RPMI8226 (cell line): ENCODE results near the gene SH2D1B.
"Not testable (repeated sequence)": the region's sequence is repeated elsewhere in the genome, so short reads cannot be mapped to it uniquely, and the experiment has no call there.

Source experiments
- DNase-seq: peaks from one replicate; pipeline ENCODE4 v3.0.0-alpha.2; 2015

The SH2D1B gene, protein sequence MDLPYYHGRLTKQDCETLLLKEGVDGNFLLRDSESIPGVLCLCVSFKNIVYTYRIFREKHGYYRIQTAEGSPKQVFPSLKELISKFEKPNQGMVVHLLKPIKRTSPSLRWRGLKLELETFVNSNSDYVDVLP

GRCh38 chr1:162412002-162412401 is at the start of gene SH2D1B:
TSS of gene SH2D1B (minus strand) at chr1:162412136. CDS start at chr1:162412016, 120 bp downstream.
- no peak for DNase-seq

GRCh38 chr1:162458236-162458635 is 46.3 kb upstream of the SH2D1B start:
- no peak for DNase-seq

GRCh38 chr1:162456323-162456722 is 44.4 kb upstream of the SH2D1B start:
- DNase-seq: no peak

GRCh38 chr1:162454361-162454760 is 42.4 kb upstream of the SH2D1B start:
- DNase-seq: not testable (repeated sequence)

DNA sequence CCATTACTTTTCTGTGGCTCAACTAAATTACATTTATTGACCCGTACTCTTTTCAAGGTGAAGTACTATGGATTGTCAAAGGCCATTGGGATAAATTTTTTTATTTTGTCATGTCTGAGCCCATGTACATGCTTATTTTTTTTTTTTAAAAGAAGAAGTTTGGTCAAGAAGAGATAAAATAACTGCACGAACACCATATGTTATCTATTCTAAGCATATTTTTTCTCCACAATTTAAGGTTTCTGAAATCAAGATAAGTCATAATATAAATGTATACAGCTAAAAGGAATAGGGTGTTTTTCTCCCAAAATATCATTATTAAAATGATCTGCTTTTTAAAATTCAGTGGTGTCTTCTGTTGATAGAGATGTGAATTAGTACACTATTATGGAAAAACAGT is 35.0 kb upstream of the SH2D1B start:
- DNase-seq: no peak

DNA sequence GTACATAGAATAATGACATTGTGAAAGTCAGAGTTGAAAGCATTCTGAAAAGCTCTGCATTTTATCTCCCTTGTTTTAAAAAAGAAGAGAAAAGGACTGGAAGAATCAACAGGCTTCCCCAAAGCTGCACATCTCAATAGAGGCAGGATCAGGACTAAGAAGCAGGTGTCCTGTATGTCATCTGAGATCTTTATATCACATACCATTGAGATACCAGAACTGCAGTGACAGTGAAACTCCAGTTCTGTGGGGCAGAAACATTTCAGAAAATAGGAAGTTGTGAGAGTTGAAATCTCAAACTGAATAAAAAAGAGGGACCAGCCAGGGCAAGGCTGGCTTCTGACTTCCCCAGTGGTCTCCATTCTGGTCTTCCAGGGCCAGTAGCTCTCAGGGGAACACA is 33.0 kb upstream of the SH2D1B start:
- peak; percentile 31 for DNase-seq

DNA sequence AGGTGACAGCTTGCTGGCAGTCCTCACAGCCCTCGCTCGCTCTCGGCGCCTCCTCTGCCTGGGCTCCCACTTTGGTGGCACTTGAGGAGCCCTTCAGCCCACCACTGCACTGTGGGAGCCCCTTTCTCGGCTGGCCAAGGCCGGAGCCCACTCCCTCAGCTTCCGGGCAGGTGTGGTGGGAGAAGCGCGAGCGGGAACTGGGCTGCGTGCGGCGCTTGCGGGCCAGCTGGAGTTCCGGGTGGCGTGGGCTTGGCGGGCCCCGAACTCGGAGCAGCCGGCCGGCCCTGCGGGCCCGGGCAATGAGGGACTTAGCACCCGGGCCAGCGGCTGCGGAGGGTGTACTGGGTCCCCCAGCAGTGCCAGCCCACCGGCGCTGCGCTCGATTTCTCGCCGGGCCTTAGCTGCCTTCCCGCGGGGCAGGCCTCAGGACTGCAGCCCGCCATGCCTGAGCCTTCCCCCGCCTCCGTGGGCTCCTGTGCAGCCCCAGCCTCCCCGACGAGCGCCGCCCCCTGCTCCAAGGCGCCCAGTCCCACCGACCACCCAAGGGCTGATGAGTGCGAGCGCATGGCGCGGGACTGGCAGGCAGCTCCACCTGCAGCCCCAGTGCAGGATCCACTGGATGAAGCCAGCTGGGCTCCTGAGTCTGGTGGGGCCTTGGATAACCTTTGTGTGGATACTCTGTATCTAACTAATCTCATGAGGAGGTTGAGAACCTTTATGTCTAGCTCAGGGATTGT is 21.2 kb upstream of the SH2D1B start:
- DNase-seq: not testable (repeated sequence)

- DNase-seq: no peak
Measured at GRCh38 chr1:162430583-162430982, 18.6 kb upstream of the SH2D1B start.

DNA sequence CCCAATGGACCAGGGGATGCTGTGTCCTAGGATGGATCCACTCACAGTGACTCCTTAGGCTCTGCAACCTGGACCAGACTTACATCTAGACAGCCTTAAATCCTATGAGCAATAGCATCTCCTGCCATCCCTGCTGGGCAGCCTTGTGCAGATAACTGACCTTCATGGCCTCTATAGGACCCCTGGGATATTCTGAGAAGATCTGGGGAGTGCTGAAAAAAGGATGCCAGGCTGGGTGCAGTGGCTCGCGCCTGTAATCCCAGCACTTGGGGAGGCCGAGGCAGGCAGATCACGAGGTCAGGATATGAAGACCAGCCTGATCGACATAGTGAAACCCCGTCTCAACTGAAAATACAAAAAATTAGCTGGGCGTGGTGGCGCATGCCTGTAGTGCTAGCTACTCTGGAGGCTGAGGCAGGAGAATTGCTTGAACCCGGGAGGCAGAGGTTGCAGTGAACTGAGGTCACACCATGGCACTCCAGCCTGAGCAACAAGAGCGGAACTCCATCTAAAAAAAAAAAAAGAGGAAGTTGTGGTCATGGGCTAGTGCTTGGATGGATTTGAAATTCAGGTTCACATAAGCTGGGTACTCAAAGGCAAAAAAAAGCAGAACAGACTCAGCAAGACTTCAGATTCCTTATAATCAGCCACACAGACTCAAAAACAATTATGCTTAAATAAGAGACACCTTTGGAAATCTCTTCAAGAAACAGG is 10.9 kb upstream of the SH2D1B start:
- peak; percentile 69 for DNase-seq

GRCh38 chr1:162421258-162422164 is 9.6 kb upstream of the SH2D1B start:
- DNase-seq: no peak

- no peak for DNase-seq
Measured at GRCh38 chr1:162420120-162420519, 8.2 kb upstream of the SH2D1B start.

- DNase-seq: not testable (repeated sequence)
Measured at GRCh38 chr1:162419450-162419931, 7.6 kb upstream of the SH2D1B start.

- DNase-seq: not testable (repeated sequence)
Measured at GRCh38 chr1:162418584-162418983, 6.6 kb upstream of the SH2D1B start.

- no peak for DNase-seq
Measured at GRCh38 chr1:162417650-162418049, 5.7 kb upstream of the SH2D1B start.

DNA sequence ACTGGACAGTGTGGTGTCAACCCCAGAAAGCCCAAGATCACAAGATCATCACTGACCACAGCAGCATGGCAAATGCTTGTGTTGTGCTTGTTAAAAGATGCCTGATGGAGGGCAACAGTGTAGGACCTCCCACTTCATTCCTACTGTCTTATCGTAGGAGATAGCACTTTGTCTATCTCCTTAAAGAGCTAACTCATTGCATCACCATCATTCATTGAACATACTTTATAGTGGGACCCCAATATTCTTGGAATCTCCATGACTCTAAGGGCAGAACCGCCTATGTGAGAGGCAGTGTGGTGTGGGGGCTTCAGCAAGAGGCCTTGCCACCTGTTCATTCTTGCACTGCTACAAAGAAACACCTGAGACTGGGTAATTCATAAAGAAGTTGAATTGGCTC is 5.0 kb upstream of the SH2D1B start:
- DNase-seq: no peak

DNA sequence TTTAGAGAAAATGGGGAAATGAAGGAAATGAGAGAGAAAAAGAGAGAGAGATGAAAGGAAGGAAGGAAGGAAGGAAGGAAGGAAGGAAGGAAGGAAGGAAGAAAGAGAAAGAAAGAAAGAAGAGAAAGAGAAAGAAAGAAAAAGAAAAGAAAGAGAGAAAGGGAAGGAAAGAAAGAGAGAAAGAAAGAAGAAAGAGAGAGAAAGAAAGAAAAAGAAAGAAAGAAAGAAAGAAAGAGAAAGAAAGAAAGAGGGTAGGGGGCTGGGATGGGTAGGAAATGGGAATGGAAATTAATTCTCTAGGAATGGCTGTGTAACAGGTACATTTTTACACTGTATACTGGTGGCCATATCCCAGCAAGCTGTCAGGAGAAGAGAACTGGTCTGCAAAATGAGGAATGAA is 4.3 kb upstream of the SH2D1B start:
- DNase-seq: no peak

DNA sequence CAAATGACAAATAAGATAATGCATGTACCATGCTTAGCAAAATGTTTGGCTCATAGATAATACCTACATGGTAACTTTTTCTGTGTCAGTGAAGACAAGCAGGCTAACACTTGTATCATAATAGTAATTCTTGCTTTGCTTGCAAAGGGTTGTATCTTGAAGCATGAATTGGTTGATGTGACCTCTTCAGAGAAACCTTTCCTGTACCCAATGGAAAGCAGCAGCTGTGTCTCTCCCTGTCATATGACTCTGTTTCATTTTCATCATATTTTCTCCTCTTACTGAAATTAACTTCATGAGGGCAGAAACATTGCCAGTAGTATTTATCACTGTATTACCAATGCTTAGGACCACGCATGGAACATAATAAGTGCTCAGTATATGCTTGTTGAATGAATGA is 4.4 kb downstream of the SH2D1B start:
- no peak for DNase-seq

GRCh38 chr1:162406811-162407210 is 5.1 kb downstream of the SH2D1B start:
- no peak for DNase-seq

- DNase-seq: no peak
Measured at GRCh38 chr1:162405800-162406199, 6.1 kb downstream of the SH2D1B start.

DNA sequence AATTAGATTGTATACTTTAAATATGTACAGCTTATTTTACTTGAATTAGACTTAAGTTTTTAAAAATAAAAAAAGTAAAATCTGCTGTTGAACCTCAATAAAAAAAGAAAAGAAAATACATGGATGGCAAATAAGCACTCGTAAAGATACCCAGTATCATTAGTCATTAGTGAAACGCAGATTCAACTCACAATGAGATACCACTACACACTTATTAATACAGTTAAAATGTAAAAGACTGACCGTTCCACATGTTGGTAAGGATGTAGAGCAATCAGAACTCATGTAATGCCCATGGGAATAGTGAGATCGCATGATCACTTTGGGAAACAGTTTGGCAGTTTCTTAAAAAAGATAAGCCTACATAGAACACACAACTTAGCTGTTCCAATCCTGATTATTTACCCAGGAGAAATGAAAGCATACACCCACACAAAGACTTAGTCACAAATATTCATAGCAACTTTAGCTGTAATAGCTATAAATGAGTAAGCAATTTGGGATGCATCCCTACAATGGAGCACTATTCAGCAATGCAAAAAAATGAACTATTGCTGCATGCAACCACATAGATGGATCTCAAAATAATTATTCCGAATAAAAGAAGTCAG is 7.3 kb downstream of the SH2D1B start:
- no peak for DNase-seq

DNA sequence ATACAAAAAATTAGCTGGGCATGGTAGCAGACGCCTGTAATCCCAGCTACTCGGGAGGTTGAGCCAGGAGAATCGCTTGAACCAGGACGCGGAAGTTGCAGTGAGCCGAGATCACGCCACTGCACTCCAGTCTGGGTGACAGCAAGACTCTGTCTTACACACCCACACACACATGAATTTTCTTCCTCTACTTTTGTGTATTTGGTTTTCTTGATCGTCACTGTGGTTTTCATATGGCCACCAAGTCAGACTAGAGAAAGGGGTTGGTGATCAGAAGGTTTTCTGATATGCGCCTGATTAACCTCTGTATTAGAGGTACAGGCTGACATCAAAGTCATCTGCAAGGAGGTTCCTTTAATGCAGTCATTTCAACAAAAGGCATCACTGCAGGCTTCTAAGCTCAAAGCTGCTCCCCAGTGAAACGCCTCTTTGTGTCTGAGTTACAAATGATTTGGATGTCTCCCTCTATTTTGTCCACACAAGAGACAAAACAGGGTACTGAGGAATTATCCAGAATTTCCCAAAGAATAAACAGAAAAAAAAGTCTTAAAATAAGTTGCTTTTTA is 11.1 kb downstream of the SH2D1B start:
- no peak for DNase-seq

DNA sequence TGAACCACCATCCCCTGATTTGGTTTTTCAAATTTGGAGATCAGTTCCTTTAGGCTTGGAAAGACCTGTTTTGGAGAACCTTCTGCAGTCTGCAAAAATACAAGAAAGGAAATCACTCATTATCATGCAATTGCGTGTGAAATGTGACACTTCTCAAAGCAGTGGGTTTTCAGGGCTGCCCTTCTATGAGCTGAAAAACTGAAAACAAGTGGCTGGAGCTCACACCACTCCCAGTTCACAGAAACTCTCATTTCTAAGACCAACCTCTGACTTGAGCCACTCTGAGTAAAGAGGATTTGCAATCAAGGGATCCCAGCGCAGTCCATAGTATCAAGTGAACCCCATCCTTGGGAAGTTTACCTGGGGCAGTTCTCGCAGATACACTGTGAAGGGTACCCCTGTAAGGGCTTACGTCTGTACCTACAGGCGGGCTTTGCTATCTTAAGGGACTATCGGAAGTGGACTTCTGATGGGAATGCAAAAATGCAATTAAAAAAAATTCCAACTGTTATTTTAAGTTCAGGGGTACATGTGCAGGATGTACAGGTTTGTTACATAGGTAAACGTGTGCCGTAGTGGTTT is 12.8 kb downstream of the SH2D1B start:
- no peak for DNase-seq
